ENCODE data around the gene CACNB3. TPM values are rescaled to one million over a fixed set of nuclear protein-coding genes. Genes with fewer than 3 reads are reported as not detected.

CACNB3 gene
- total and polyA plus RNA-seq, 4 experiments from 2014 or later: 1.5 to 17.9 (median 10.6) TPM

- intact Hi-C loops (cut with micrococcal nuclease): no loop called here
- H3K27ac ChIP-seq (ENCODE audit: low read depth, low read length): no peak overlapping the region
- H3K4me1 Mint-ChIP-seq: peaks cover 0 to 18% (median 5%) of the 10 kb centered on the region in 4 donors
- no peaks in the 10 kb centered on the region for H3K4me1 ChIP-seq (ENCODE audit: insufficient read depth, low read length)
- no peaks in the 10 kb centered on the region for H3K9me3 Mint-ChIP-seq
- no peak for DNase-seq
- H3K27me3 ChIP-seq (ENCODE audit: insufficient read depth, low read length): peaks cover 15% of the 10 kb centered on the region
- H3K36me3 ChIP-seq (ENCODE audit: insufficient read depth, low read length): no peaks in the 10 kb centered on the region
- no peak overlapping the region for H3K27ac Mint-ChIP-seq
- peak overlapping the region; percentile 30 to 60 (median 48) for H3K4me3 Mint-ChIP-seq
- no peaks in the 10 kb centered on the region for H3K9me3 ChIP-seq (ENCODE audit: control insufficient read depth in 1 of 2, low read length in 2 of 2)
- H3K4me3 ChIP-seq (ENCODE audit: low read length in 2 of 2): no peak overlapping the region
- no peaks in the 10 kb centered on the region for H3K36me3 Mint-ChIP-seq
- CTCF ChIA-PET (ENCODE audit: partially characterized antibody): interaction anchor here (1.9 kb wide), 1 partner anchor 37 kb away, joined by 12 read pairs; no protein-coding TSS in a partner anchor
- POLR2A ChIA-PET (ENCODE audit: partially characterized antibody): no interaction called here
- H3K27me3 Mint-ChIP-seq: peaks cover 34 to 46% of the 10 kb centered on the region in 2 donors
Measured at GRCh38 chr12:48789858-48790326, 28.4 kb upstream of the CACNB3 start.

GRCh38 chr12:48793696-48794095, 24.6 kb upstream of the CACNB3 start:
- H3K4me1 Mint-ChIP-seq: peaks cover 1 to 15% (median 3%) of the 10 kb centered on the region in 4 donors

GRCh38 chr12:48794870-48795269, 23.4 kb upstream of the CACNB3 start:
- H3K9me3 Mint-ChIP-seq: no peaks in the 10 kb centered on the region
- H3K36me3 ChIP-seq (ENCODE audit: insufficient read depth, low read length): no peaks in the 10 kb centered on the region
- H3K27me3 ChIP-seq (ENCODE audit: insufficient read depth, low read length): peaks cover 5% of the 10 kb centered on the region
- ChIA-PET CTCF (ENCODE audit: partially characterized antibody) (interaction anchor here (0.7 to 8.3 kb wide), 18 partner anchors 9 to 253 kb away, joined by 3 to 156 read pairs (median 6); partner anchors contain the start of genes CACNB3 and DDX23), POLR2A (ENCODE audit: partially characterized antibody) (interaction anchor here (0.6 kb wide), 1 partner anchor 21 kb away, joined by 3 read pairs; no protein-coding TSS in a partner anchor)
- H3K9me3 ChIP-seq (ENCODE audit: control insufficient read depth in 1 of 2, low read length in 2 of 2): no peaks in the 10 kb centered on the region
- no peak overlapping the region for H3K4me3 Mint-ChIP-seq
- H3K36me3 Mint-ChIP-seq: no peaks in the 10 kb centered on the region
- H3K27ac ChIP-seq (ENCODE audit: low read depth, low read length): no peak overlapping the region
- no peaks in the 10 kb centered on the region for H3K4me1 ChIP-seq (ENCODE audit: insufficient read depth, low read length)
- H3K27me3 Mint-ChIP-seq: peaks cover 7 to 14% of the 10 kb centered on the region in 2 donors
- no peak for DNase-seq
- H3K4me1 Mint-ChIP-seq: peaks cover 0 to 10% (median 3%) of the 10 kb centered on the region in 4 donors
- no peak overlapping the region for H3K4me3 ChIP-seq (ENCODE audit: low read length in 2 of 2)
- H3K27ac Mint-ChIP-seq: no peak overlapping the region
- intact Hi-C loops (cut with micrococcal nuclease): no loop called here

More at GRCh38 chr12:48793696-48794095, 24.6 kb upstream of the CACNB3 start:
- H3K27ac ChIP-seq (ENCODE audit: low read depth, low read length): no peak overlapping the region
- Mint-ChIP-seq H3K27me3 (peaks cover 9 to 17% of the 10 kb centered on the region in 2 donors), H3K4me3 (no peak overlapping the region), H3K9me3 (no peaks in the 10 kb centered on the region), H3K27ac (no peak overlapping the region), H3K36me3 (no peaks in the 10 kb centered on the region)
- ChIA-PET POLR2A (ENCODE audit: partially characterized antibody) (no interaction called here), CTCF (ENCODE audit: partially characterized antibody) (interaction anchor here (0.7 to 8.3 kb wide), 9 partner anchors 14 to 1982 kb away, joined by 3 to 156 read pairs (median 7); partner anchors contain the start of gene CACNB3)
- H3K9me3 ChIP-seq (ENCODE audit: control insufficient read depth in 1 of 2, low read length in 2 of 2): no peaks in the 10 kb centered on the region
- no peaks in the 10 kb centered on the region for H3K36me3 ChIP-seq (ENCODE audit: insufficient read depth, low read length)
- peaks cover 8% of the 10 kb centered on the region for H3K27me3 ChIP-seq (ENCODE audit: insufficient read depth, low read length)
- no peak overlapping the region for H3K4me3 ChIP-seq (ENCODE audit: low read length in 2 of 2)
- intact Hi-C loops (cut with micrococcal nuclease): no loop called here
- H3K4me1 ChIP-seq (ENCODE audit: insufficient read depth, low read length): no peaks in the 10 kb centered on the region
- DNase-seq: no peak

DNA sequence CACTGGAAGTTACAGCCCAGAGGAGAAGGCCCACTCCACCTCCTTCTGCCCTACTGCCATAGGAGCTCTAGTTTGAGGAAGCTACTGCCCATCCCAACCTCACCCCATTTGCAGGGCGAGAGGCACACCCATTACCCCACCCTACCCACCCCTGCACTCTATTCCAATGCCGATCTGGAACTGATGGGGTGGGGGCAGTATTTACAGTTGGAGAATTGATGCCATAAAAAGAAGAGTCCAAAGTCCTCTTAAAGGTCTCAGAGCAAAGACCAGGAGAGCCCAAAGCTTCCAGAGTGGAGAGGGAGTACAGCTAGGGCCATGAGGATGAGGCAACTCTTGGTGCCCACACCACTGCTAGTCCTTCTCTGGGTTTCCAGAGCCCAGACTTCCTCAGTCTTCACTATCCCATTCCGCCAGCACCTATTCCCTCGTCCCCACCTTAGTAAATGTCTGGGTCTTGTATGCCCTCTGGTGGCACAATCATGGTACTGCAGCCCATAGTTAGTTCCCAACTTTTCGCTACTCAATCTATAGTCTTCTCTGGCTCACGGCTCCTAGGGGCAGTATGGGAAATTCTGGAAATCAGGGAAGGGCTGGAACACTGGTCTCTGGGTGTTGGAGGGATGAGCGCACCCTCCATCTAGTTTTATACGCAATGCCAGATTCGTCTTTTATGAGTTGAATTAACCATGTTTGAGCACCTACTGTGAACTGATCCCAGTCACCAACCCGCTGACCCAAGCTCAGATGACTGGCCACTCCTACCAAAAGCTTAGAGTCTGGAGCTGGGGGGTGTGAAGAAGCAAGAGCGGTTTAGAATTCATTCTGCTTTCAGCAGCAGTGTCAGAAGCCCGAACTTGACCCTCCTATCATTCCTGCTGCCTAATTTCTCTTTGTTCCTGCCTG, 22.5 kb upstream of the CACNB3 start:
- H3K4me3 Mint-ChIP-seq: no peak overlapping the region
- H3K4me1 Mint-ChIP-seq: peaks cover 0 to 4% (median 3%) of the 10 kb centered on the region in 4 donors
- peak in 4 of 5 donors; percentile 43 to 56 (median 51) for DNase-seq
- peaks cover 0 to 7% of the 10 kb centered on the region in 2 donors for H3K27me3 Mint-ChIP-seq
- no peaks in the 10 kb centered on the region for H3K36me3 Mint-ChIP-seq
- H3K9me3 Mint-ChIP-seq: no peaks in the 10 kb centered on the region
- Histone ChIP-seq H3K36me3 (ENCODE audit: insufficient read depth, low read length) (no peaks in the 10 kb centered on the region), H3K4me1 (ENCODE audit: insufficient read depth, low read length) (no peaks in the 10 kb centered on the region), H3K27ac (ENCODE audit: low read depth, low read length) (no peak overlapping the region), H3K9me3 (ENCODE audit: control insufficient read depth in 1 of 2, low read length in 2 of 2) (no peaks in the 10 kb centered on the region), H3K4me3 (ENCODE audit: low read length in 2 of 2) (no peak overlapping the region), H3K27me3 (ENCODE audit: insufficient read depth, low read length) (no peaks in the 10 kb centered on the region)
- ChIA-PET POLR2A (ENCODE audit: partially characterized antibody) (no interaction called here), CTCF (ENCODE audit: partially characterized antibody) (interaction anchor here (0.7 to 8.3 kb wide), 18 partner anchors 8 to 254 kb away, joined by 3 to 156 read pairs (median 6); partner anchors contain the start of gene CACNB3)
- no peak overlapping the region for H3K27ac Mint-ChIP-seq
- intact Hi-C loops (cut with micrococcal nuclease): loop anchor here (1.0 kb wide), 1 partner anchor 43 kb away; no protein-coding TSS in a partner anchor

- Histone ChIP-seq H3K36me3 (ENCODE audit: insufficient read depth, low read length) (no peaks in the 10 kb centered on the region), H3K4me1 (ENCODE audit: insufficient read depth, low read length) (no peaks in the 10 kb centered on the region), H3K27ac (ENCODE audit: low read depth, low read length) (no peak overlapping the region), H3K4me3 (ENCODE audit: low read length in 2 of 2) (no peak overlapping the region), H3K9me3 (ENCODE audit: control insufficient read depth in 1 of 2, low read length in 2 of 2) (no peaks in the 10 kb centered on the region), H3K27me3 (ENCODE audit: insufficient read depth, low read length) (no peaks in the 10 kb centered on the region)
- H3K4me1 Mint-ChIP-seq: peaks cover 0 to 4% (median 3%) of the 10 kb centered on the region in 4 donors
- ChIA-PET CTCF (ENCODE audit: partially characterized antibody) (interaction anchor here (1.1 to 8.3 kb wide), 4 partner anchors 11 to 41 kb away, joined by 5 to 156 read pairs (median 33); partner anchors contain the start of gene CACNB3), POLR2A (ENCODE audit: partially characterized antibody) (no interaction called here)
- no peak for DNase-seq
- H3K27ac Mint-ChIP-seq: no peak overlapping the region
- H3K27me3 Mint-ChIP-seq: peaks cover 0 to 7% of the 10 kb centered on the region in 2 donors
- H3K4me3 Mint-ChIP-seq: no peak overlapping the region
- no peaks in the 10 kb centered on the region for H3K9me3 Mint-ChIP-seq
- no peaks in the 10 kb centered on the region for H3K36me3 Mint-ChIP-seq
- intact Hi-C loops (cut with micrococcal nuclease): loop anchor here (1.0 kb wide), 1 partner anchor 44 kb away; no protein-coding TSS in a partner anchor
Measured at GRCh38 chr12:48796976-48797375, 21.3 kb upstream of the CACNB3 start.

DNA sequence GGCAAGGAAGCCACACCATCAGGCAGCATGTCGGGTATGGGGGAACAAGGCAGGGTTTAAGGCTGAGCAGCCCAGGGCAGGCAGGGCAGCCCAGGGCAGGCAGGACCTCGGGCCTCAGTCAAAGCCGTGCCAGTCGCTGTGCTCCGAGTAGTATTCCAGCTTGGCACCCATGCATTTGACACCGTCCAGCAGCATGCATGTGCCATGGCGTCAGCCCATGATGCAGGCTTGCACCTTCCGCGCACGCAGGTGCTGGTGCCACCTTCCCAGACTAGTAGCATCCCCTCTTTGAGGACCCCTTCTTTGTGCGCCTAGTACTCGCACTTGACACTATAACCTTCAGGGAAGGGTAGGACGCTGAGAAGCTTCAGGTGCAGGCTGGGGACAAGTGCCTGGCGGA, 17.8 kb upstream of the CACNB3 start:
- Histone ChIP-seq H3K36me3 (ENCODE audit: insufficient read depth, low read length) (no peaks in the 10 kb centered on the region), H3K9me3 (ENCODE audit: control insufficient read depth in 1 of 2, low read length in 2 of 2) (no peaks in the 10 kb centered on the region), H3K4me3 (ENCODE audit: low read length in 2 of 2) (no peak overlapping the region), H3K27me3 (ENCODE audit: insufficient read depth, low read length) (no peaks in the 10 kb centered on the region), H3K4me1 (ENCODE audit: insufficient read depth, low read length) (peaks cover 8% of the 10 kb centered on the region), H3K27ac (ENCODE audit: low read depth, low read length) (no peak overlapping the region)
- Mint-ChIP-seq H3K27me3 (peaks cover 0 to 3% of the 10 kb centered on the region in 2 donors), H3K4me1 (peaks cover 7 to 9% (median 9%) of the 10 kb centered on the region in 4 donors), H3K36me3 (no peaks in the 10 kb centered on the region), H3K9me3 (no peaks in the 10 kb centered on the region), H3K27ac (no peak overlapping the region), H3K4me3 (no peak overlapping the region)
- intact Hi-C loops (cut with micrococcal nuclease): no loop called here
- ChIA-PET POLR2A (ENCODE audit: partially characterized antibody) (no interaction called here), CTCF (ENCODE audit: partially characterized antibody) (interaction anchor here (3.2 to 8.3 kb wide), 2 partner anchors 15 to 47 kb away, joined by 16 to 53 read pairs; partner anchors contain the start of gene CACNB3)
- DNase-seq: no peak

GRCh38 chr12:48800971-48801370, 17.3 kb upstream of the CACNB3 start:
- Mint-ChIP-seq H3K27ac (no peak overlapping the region), H3K9me3 (no peaks in the 10 kb centered on the region), H3K27me3 (peaks cover 0 to under 1% of the 10 kb centered on the region in 2 donors), H3K4me3 (no peak overlapping the region), H3K4me1 (peaks cover 5 to 7% (median 6%) of the 10 kb centered on the region in 4 donors), H3K36me3 (no peaks in the 10 kb centered on the region)
- H3K9me3 ChIP-seq (ENCODE audit: control insufficient read depth in 1 of 2, low read length in 2 of 2): no peaks in the 10 kb centered on the region
- H3K27me3 ChIP-seq (ENCODE audit: insufficient read depth, low read length): no peaks in the 10 kb centered on the region
- no peak for DNase-seq
- intact Hi-C loops (cut with micrococcal nuclease): no loop called here
- H3K4me3 ChIP-seq (ENCODE audit: low read length in 2 of 2): no peak overlapping the region
- ChIA-PET POLR2A (ENCODE audit: partially characterized antibody) (no interaction called here), CTCF (ENCODE audit: partially characterized antibody) (interaction anchor here (3.2 to 8.3 kb wide), 2 partner anchors 14 to 48 kb away, joined by 16 to 53 read pairs; partner anchors contain the start of gene CACNB3)
- no peaks in the 10 kb centered on the region for H3K36me3 ChIP-seq (ENCODE audit: insufficient read depth, low read length)
- H3K27ac ChIP-seq (ENCODE audit: low read depth, low read length): no peak overlapping the region
- peaks cover 8% of the 10 kb centered on the region for H3K4me1 ChIP-seq (ENCODE audit: insufficient read depth, low read length)

Data from CD4-positive, alpha-beta memory T cell (primary cell).